Osteoblast (primary cell): Measurements from ENCODE around the gene TRAK2. TPM values are rescaled to one million over a fixed set of nuclear protein-coding genes. Genes with fewer than 3 reads are reported as not detected.
"Not testable (repeated sequence)": the region's sequence is repeated elsewhere in the genome, so short reads cannot be mapped to it uniquely, and the experiment has no call there.

Source experiments
- DNase-seq: peaks from one replicate; pipeline ENCODE4 v3.0.0; 2011; ENCODE audit warnings: low spot score, mixed read lengths; ENCODE audit not compliant: insufficient read length; ENCODE audit errors: missing footprints
- H2AFZ ChIP-seq: 2 replicates; pipeline ENCODE4 v1.6.0; 2011; ENCODE audit warnings: mild to moderate bottlenecking, low read length
- H3K27ac ChIP-seq: 2 replicates; pipeline ENCODE4 v1.5.1; 2011; ENCODE audit warnings: mild to moderate bottlenecking, low read depth, low read length, moderate library complexity
- H3K27me3 ChIP-seq: 2 replicates; pipeline ENCODE4 v1.6.0; 2012; ENCODE audit warnings: mild to moderate bottlenecking, control low read depth, inconsistent platforms, low read length, moderate library complexity; ENCODE audit not compliant: insufficient read depth
- H3K36me3 ChIP-seq: 2 replicates; pipeline ENCODE4 v1.5.1; 2011; ENCODE audit warnings: mild to moderate bottlenecking, low read length, control low read depth, moderate library complexity; ENCODE audit not compliant: insufficient read depth
- H3K4me1 ChIP-seq: 2 replicates; pipeline ENCODE4 v1.5.1; 2011; ENCODE audit warnings: mild to moderate bottlenecking, low read length, control low read depth, moderate library complexity; ENCODE audit not compliant: insufficient read depth
- H3K4me2 ChIP-seq: 2 replicates; pipeline ENCODE4 v1.6.0; 2011; ENCODE audit warnings: mild to moderate bottlenecking, low read length; ENCODE audit not compliant: insufficient read depth
- H3K4me3 ChIP-seq: fragments of 200-600 bp; sonication (generic); 3 replicates; pipeline ENCODE4 v1.5.1; 2012; ENCODE audit warnings: mild to moderate bottlenecking, low read length, inconsistent platforms; ENCODE audit not compliant: insufficient read depth
- H3K79me2 ChIP-seq: 2 replicates; pipeline ENCODE4 v1.6.0; 2012; ENCODE audit warnings: mild to moderate bottlenecking, low read length, control low read depth, inconsistent platforms; ENCODE audit not compliant: insufficient read depth
- H3K9me3 ChIP-seq: 2 replicates; pipeline ENCODE4 v1.5.1; 2011; ENCODE audit warnings: low read depth, low read length, control low read depth
- H4K20me1 ChIP-seq: 2 replicates; pipeline ENCODE4 v1.6.0; 2012; ENCODE audit warnings: mild to moderate bottlenecking, low read length, control low read depth; ENCODE audit not compliant: insufficient read depth
- total RNA-seq: library from RNA; depleted of rRNA; stranded (reverse); fragments of >200 nt; gene quantifications from 2 replicates; pipeline ENCODE4 v1.2.3, GENCODE V29; 2012
- TF ChIP-seq, protein P1 (sequence below): IDR thresholded peaks from 2 replicates; pipeline ENCODE4 v1.5.1; 2011; ENCODE audit warnings: mild to moderate bottlenecking, low read depth, low read length, moderate library complexity; ENCODE audit errors: extremely low read depth

The TRAK2 gene
- total RNA-seq, 1 donor, result 56.8 TPM

DNA sequence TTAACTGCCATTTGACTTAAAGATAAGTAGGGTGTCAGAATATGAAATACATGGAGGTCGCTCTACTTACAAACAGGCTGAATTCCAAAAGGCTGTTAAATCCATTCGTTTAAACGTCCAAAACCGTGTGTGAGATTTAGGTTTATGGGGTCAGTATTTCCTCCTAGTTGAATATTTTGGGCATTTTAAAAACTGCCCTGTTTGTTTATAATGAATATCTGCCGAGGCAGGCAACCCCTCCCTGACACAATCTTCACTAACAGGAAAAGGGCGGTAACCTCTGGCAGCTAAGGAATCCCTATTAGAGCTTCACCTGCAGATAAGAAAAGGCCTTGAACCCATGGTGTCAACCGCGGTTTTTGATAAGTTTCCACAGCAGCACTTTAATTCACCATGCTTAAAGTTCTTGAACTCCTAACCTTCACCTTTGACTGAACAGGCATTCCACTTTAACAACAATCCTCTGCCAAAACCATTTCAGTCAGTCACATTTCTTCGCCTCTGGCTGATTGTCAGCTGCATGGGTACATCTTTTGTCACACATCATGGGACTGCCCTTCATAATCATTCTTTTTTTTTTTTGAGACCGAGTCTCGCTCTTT, 17.8 kb downstream of the TRAK2 start:
- TF ChIP-seq, protein P1, sequence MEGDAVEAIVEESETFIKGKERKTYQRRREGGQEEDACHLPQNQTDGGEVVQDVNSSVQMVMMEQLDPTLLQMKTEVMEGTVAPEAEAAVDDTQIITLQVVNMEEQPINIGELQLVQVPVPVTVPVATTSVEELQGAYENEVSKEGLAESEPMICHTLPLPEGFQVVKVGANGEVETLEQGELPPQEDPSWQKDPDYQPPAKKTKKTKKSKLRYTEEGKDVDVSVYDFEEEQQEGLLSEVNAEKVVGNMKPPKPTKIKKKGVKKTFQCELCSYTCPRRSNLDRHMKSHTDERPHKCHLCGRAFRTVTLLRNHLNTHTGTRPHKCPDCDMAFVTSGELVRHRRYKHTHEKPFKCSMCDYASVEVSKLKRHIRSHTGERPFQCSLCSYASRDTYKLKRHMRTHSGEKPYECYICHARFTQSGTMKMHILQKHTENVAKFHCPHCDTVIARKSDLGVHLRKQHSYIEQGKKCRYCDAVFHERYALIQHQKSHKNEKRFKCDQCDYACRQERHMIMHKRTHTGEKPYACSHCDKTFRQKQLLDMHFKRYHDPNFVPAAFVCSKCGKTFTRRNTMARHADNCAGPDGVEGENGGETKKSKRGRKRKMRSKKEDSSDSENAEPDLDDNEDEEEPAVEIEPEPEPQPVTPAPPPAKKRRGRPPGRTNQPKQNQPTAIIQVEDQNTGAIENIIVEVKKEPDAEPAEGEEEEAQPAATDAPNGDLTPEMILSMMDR, result no peak
- H4K20me1 ChIP-seq, result peaks cover 9% of the 10 kb centered on the region
- peaks cover 77% of the 10 kb centered on the region for H3K79me2 ChIP-seq
- no peak for DNase-seq
- no peak overlapping the region for H2AFZ ChIP-seq
- H3K27ac ChIP-seq, result peak overlapping the region; percentile 80
- no peaks in the 10 kb centered on the region for H3K9me3 ChIP-seq
- no peaks in the 10 kb centered on the region for H3K27me3 ChIP-seq
- peak overlapping the region; percentile 10 for H3K4me3 ChIP-seq
- H3K4me2 ChIP-seq, result peak overlapping the region; percentile 16
- H3K36me3 ChIP-seq, result no peaks in the 10 kb centered on the region
- peaks cover 22% of the 10 kb centered on the region for H3K4me1 ChIP-seq

DNA sequence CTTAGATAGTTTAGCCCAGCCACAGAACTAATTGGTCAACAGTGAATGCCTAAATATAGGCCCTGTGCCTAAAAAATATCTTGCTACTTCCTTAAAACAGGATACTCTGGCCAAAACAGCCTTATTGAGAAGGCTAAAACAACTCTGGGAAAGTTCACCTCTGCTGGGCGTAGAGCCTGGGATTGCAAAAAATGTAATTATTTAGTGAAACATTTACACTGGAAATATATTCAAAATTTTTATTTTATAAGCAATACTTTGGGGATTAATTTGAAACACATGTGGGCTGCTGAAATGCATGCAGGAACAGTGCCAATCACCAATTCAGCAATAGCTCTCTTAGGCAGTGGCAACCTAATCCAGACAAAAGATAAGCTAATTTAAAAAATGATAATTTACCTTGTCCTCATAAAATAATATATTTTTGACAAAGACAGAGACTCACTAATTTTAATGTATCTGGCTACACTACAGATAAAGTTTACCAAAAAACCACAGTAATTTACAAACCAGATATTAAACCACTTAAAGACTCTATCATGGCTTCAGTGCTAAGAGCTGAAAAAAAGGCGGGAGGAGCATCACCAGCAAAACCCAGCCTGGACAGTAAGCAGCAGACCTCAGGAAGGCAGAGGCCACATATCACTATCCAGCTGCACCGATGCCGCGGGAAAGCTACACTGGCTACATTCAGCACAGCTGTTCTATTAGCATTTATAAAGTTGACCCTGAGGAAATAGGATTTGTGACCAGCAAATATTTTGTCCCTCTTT, 18.5 kb downstream of the TRAK2 start:
- Histone ChIP-seq H4K20me1 (peaks cover 4% of the 10 kb centered on the region), H3K4me3 (peak overlapping the region; percentile 10), H3K9me3 (no peaks in the 10 kb centered on the region), H3K79me2 (peaks cover 70% of the 10 kb centered on the region), H2AFZ (no peak overlapping the region), H3K36me3 (no peaks in the 10 kb centered on the region), H3K4me2 (peak overlapping the region; percentile 72), H3K4me1 (peaks cover 22% of the 10 kb centered on the region), H3K27me3 (no peaks in the 10 kb centered on the region), H3K27ac (peak overlapping the region; percentile 80)
- TF ChIP-seq, protein P1, result no peak
- DNase-seq, result peak; percentile 72

DNA sequence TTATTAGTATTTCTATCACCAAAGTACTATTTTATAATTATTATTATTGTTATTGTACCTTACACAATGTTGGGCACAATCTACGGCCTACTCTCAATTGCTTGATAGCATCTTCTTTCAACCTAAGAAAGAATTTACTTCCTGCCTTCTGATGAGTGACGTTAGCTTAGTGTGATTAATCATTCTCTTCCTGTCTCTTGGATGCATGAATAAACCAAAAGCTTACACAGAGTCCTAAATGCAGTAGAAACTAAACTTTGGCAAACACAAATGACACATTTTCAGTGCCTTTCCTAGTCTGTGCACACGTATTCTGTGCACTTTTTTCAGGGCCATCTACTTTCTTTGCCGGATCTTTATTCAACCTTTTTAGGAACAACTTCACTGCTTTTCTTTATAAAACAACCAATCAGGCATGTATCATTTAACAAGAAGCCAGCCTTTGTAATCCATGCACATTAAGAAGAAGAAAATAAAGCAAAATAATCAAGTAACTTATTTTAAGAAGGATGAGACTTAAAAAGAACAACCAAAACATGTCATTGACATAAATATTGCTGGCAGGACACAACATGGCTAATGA, 19.1 kb downstream of the TRAK2 start:
- Histone ChIP-seq H3K36me3 (no peaks in the 10 kb centered on the region), H3K4me3 (no peak overlapping the region), H3K4me2 (peak overlapping the region; percentile 72), H3K27me3 (no peaks in the 10 kb centered on the region), H3K79me2 (peaks cover 66% of the 10 kb centered on the region), H2AFZ (no peak overlapping the region), H3K27ac (peak overlapping the region; percentile 80), H3K9me3 (no peaks in the 10 kb centered on the region), H4K20me1 (no peaks in the 10 kb centered on the region), H3K4me1 (peaks cover 22% of the 10 kb centered on the region)
- TF ChIP-seq, protein P1, result no peak
- peak; percentile 88 for DNase-seq

DNA sequence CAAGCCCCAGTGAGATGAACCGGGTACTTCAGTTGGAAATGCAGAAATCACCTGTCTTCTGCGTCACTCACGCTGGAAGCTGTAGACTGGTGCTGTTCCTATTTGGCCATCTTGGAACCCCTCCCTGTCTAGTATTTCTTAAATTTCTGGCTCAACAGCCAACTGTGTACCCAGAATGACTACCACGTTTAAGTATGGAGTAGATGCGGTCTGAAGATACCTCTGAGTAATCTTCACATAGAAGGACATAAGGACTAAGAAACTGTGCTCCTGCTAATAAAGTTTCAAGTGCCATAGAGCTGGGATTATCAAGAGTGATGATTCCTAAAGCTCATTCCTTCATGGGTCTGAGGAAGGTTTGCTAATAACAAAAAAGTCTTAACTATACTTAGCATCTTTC, 20.4 kb downstream of the TRAK2 start:
- no peak for DNase-seq
- Histone ChIP-seq H4K20me1 (peaks cover 5% of the 10 kb centered on the region), H3K36me3 (no peaks in the 10 kb centered on the region), H3K27me3 (no peaks in the 10 kb centered on the region), H3K4me1 (peaks cover 22% of the 10 kb centered on the region), H3K4me3 (no peak overlapping the region), H3K9me3 (no peaks in the 10 kb centered on the region), H3K79me2 (peaks cover 66% of the 10 kb centered on the region), H2AFZ (no peak overlapping the region), H3K27ac (no peak overlapping the region), H3K4me2 (no peak overlapping the region)
- TF ChIP-seq, protein P1, result no peak

DNA sequence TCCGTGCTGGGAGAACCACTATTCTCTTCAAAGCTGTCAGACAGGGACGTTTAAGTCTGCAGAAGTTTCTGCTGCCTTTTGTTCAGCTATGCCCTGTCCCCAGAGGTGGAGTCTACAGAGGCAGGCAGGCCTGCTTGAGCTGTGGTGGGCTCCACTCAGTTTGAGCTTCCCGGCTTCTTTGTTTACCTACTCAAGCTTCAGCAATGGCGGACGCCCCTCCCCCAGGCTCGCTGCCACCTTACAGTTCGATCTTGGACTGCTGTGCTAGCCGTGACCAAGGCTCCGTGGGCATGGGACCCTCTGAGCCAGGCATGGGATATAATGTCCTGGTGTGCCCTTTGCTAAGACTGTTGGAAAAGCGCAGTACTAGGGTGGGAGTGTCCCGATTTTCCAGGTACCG, 20.9 kb downstream of the TRAK2 start:
- not testable (repeated sequence) for H3K9me3 ChIP-seq, H3K4me3 ChIP-seq, H3K4me2 ChIP-seq, H3K27me3 ChIP-seq, H3K36me3 ChIP-seq, H4K20me1 ChIP-seq, H2AFZ ChIP-seq, DNase-seq, H3K27ac ChIP-seq
- H3K4me1 ChIP-seq, result peaks cover 22% of the 10 kb centered on the region
- peaks cover 63% of the 10 kb centered on the region for H3K79me2 ChIP-seq
